Esophagus muscularis mucosa (tissue), 3 donors: ENCODE results near the gene GRID1.

Experiments used
- POLR2A ChIP-seq: fragments of 450-650 bp; IDR thresholded peaks from one replicate; pipeline ENCODE4 v1.6.1; 2017; ENCODE audit warnings: antibody characterized with exemption, moderate library complexity, mild to moderate bottlenecking, low read depth
- TF ChIP-seq, protein P1 (sequence below), 3 experiments: fragments of 200-600 bp in 2 of 3; fragments of 450-650 bp in 1 of 3; sonication (generic) in 2 of 3; IDR thresholded peaks; one replicate each; pipeline ENCODE4 v1.5.1; 2017 to 2019; ENCODE audit warnings: antibody characterized with exemption in 3 of 3, mild to moderate bottlenecking in 2 of 3, moderate library complexity in 1 of 3

DNA sequence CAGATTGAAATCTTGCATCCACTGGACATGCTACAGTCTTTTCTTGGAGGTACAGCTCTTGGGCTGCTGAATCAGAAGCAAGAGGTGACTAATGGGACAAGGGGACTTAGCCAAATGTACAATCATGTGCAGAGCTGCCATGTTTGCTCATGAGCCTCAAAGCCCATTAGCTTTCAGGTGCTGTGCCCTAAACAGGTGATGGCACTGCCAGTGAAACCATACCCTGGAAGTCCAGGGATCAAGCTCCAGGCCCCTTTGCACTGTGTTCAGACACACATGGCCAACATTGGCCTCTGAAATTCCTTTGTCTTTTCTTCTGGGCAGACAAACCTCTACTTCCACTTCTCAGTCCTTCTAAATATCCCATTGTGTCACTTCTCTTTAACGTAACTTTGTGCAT lies 328.2 kb downstream of the GRID1 start:
- TF ChIP-seq, protein P1, sequence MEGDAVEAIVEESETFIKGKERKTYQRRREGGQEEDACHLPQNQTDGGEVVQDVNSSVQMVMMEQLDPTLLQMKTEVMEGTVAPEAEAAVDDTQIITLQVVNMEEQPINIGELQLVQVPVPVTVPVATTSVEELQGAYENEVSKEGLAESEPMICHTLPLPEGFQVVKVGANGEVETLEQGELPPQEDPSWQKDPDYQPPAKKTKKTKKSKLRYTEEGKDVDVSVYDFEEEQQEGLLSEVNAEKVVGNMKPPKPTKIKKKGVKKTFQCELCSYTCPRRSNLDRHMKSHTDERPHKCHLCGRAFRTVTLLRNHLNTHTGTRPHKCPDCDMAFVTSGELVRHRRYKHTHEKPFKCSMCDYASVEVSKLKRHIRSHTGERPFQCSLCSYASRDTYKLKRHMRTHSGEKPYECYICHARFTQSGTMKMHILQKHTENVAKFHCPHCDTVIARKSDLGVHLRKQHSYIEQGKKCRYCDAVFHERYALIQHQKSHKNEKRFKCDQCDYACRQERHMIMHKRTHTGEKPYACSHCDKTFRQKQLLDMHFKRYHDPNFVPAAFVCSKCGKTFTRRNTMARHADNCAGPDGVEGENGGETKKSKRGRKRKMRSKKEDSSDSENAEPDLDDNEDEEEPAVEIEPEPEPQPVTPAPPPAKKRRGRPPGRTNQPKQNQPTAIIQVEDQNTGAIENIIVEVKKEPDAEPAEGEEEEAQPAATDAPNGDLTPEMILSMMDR (IDR thresholded peaks at IDR 0.05): no peak
- no peak for TF ChIP-seq POLR2A
